T-cell (primary cell): ENCODE data around the gene EML4. TPM values are rescaled to one million over a fixed set of nuclear protein-coding genes. Genes with fewer than 3 reads are reported as not detected.
A peak's percentile ranks its signal among the peaks of the same experiment; 100 is the strongest.

ENCODE experiments used
- ATAC-seq, 4 experiments: fragments of 200-7000 bp in 3 of 4; fragments of 150-1000 bp in 1 of 4; cut with Tn5 transposase; replicated peaks in 1 of 4; 1 replicate in 3 of 4; 2 replicates in 1 of 4; pipeline ENCODE4 v1.10.0; 2021; ENCODE audit warnings: moderate library complexity in 3 of 4, mild to moderate bottlenecking in 2 of 4, moderate number of reproducible peaks in 1 of 4
- CTCF ChIA-PET, 2 donors: fragments of 300-600 bp; sonication (Branson Sonifier 250); formaldehyde crosslinking; loops; one replicate each; lab custom pipeline; 2022; ENCODE audit warnings: antibody characterized with exemption in 2 of 2; lab: Charles Lee
- POLR2A ChIA-PET, 2 donors: fragments of 300-600 bp; sonication (Branson Sonifier 250); formaldehyde crosslinking; loops; one replicate each; lab custom pipeline; 2022; ENCODE audit warnings: antibody characterized with exemption in 2 of 2; lab: Charles Lee
- DNase-seq, 35 experiments: peaks; one replicate each; pipeline versions ENCODE4 v3.0.0 to v3.0.0-alpha.2; 2013 to 2023
- H3K27ac ChIP-seq: one replicate; pipeline ENCODE4 v1.5.1; 2013; ENCODE audit warnings: low read length
- H3K27me3 ChIP-seq, 2 experiments: replicated peaks in 1 of 2; 1 replicate in 1 of 2; 2 replicates in 1 of 2; pipeline versions ENCODE4 v1.6.1 to v1.7.0; 2013; ENCODE audit warnings: low read length in 1 of 2, mixed read lengths in 1 of 2; ENCODE audit not compliant: control insufficient read depth in 2 of 2, insufficient read depth in 2 of 2; ENCODE audit errors: extremely low read depth in 1 of 2
- H3K36me3 ChIP-seq, 2 donors: 1 replicate in 1 of 2; 2 replicates in 1 of 2; pipeline versions ENCODE4 v1.6.1 to v1.7.0; 2013; ENCODE audit warnings: low read length in 1 of 2; ENCODE audit not compliant: control insufficient read depth in 2 of 2, insufficient read depth in 1 of 2; ENCODE audit errors: extremely low read depth in 1 of 2
- H3K4me1 ChIP-seq, 2 experiments: 1 replicate in 1 of 2; 2 replicates in 1 of 2; pipeline versions ENCODE4 v1.6.1 to v1.7.0; 2013; ENCODE audit warnings: low read length in 2 of 2, mixed read lengths in 1 of 2; ENCODE audit not compliant: insufficient read depth in 2 of 2, control insufficient read depth in 1 of 2; ENCODE audit errors: extremely low read depth in 1 of 2
- H3K4me3 ChIP-seq, 2 donors: 1 replicate in 1 of 2; 2 replicates in 1 of 2; pipeline versions ENCODE4 v1.5.1 to v1.7.0; 2013; ENCODE audit warnings: mild to moderate bottlenecking in 2 of 2, low read length in 1 of 2, moderate library complexity in 1 of 2; ENCODE audit not compliant: control insufficient read depth in 1 of 2; ENCODE audit errors: extremely low read depth in 1 of 2
- H3K9me3 ChIP-seq: 2 replicates; pipeline ENCODE4 v1.7.0; 2013
- H3K27ac Mint-ChIP-seq, 2 donors: one replicate each; pipeline ENCODE4 v1.8.0; 2020 to 2021; ENCODE audit warnings: mild to moderate bottlenecking in 2 of 2, mixed read lengths in 2 of 2
- H3K27me3 Mint-ChIP-seq, 2 donors: one replicate each; pipeline ENCODE4 v1.8.0; 2021 to 2022; ENCODE audit warnings: mixed read lengths in 2 of 2
- H3K36me3 Mint-ChIP-seq: one replicate; pipeline ENCODE4 v1.8.0; 2021; ENCODE audit warnings: mixed read lengths
- H3K4me1 Mint-ChIP-seq, 3 donors: one replicate each; pipeline ENCODE4 v1.8.0; 2020 to 2022; ENCODE audit warnings: mixed read lengths in 3 of 3, mild to moderate bottlenecking in 1 of 3
- H3K4me3 Mint-ChIP-seq, 3 donors: one replicate each; pipeline ENCODE4 v1.8.0; 2020 to 2022; ENCODE audit warnings: mild to moderate bottlenecking in 3 of 3, mixed read lengths in 3 of 3, moderate library complexity in 3 of 3
- H3K9me3 Mint-ChIP-seq, 3 donors: one replicate each; pipeline ENCODE4 v1.8.0; 2020 to 2022; ENCODE audit warnings: mixed read lengths in 3 of 3
- WGBS: methylation state at CpG from one replicate; pipeline ENCODE4 v1.1.5; 2013; ENCODE audit warnings: missing lambda C conversion rate; ENCODE audit not compliant: insufficient coverage; 5-methylcytosine and 5-hydroxymethylcytosine counted together
- total RNA-seq, 35 experiments: library from RNA in 6 of 35; stranded (reverse) in 6 of 35; fragments of 120-200 nt in 1 of 35; gene quantifications; one replicate each; pipeline versions ENCODE4 v1.2.1 to v1.2.4 and lab custom pipeline; 2013 to 2026

The EML4 gene
- total RNA-seq, 5 donors from 2014 or later (not counting 1 experiment from before 2014, with no cell fraction given) = 101 to 223 (median 123) TPM

- peaks cover 23 to 25% (median 24%) of the 10 kb centered on the region in 3 donors for H3K4me1 Mint-ChIP-seq
- ATAC-seq (no peak), DNase-seq (no peak)
- ChIA-PET CTCF (no interaction called here), POLR2A (no interaction called here)
- H3K36me3 Mint-ChIP-seq = peaks cover 54% of the 10 kb centered on the region
- Histone ChIP-seq H3K9me3 (no peaks in the 10 kb centered on the region), H3K4me3 (no peak overlapping the region), H3K4me1 (peaks cover 0 to 5% of the 10 kb centered on the region in 2 experiments), H3K27ac (no peak overlapping the region), H3K36me3 (peaks cover 17 to 73% of the 10 kb centered on the region in 2 donors), H3K27me3 (no peaks in the 10 kb centered on the region)
- H3K9me3 Mint-ChIP-seq = no peaks in the 10 kb centered on the region
- 100% methylated on average over 3 of the region's 6 CpGs for WGBS
- peak overlapping the region; percentile 6 to 61 for H3K27ac Mint-ChIP-seq
- no peaks in the 10 kb centered on the region for H3K27me3 Mint-ChIP-seq
- H3K4me3 Mint-ChIP-seq = no peak overlapping the region
Observed at GRCh38 chr2:42284019-42284418, 114.9 kb downstream of the EML4 start.

- H3K27me3 Mint-ChIP-seq = no peaks in the 10 kb centered on the region
- H3K27ac ChIP-seq = no peak overlapping the region
- H3K4me3 ChIP-seq = no peak overlapping the region
- DNase-seq = no peak
- H3K27ac Mint-ChIP-seq = peak overlapping the region; percentile 77 to 89
- no peaks in the 10 kb centered on the region for H3K9me3 Mint-ChIP-seq
- no peaks in the 10 kb centered on the region for H3K9me3 ChIP-seq
- peaks cover 27 to 35% (median 30%) of the 10 kb centered on the region in 3 donors for H3K4me1 Mint-ChIP-seq
- no peaks in the 10 kb centered on the region for H3K27me3 ChIP-seq
- peaks cover 0 to 5% of the 10 kb centered on the region in 2 experiments for H3K4me1 ChIP-seq
- 100% methylated on average over 1 of the region's 2 CpGs for WGBS
- H3K36me3 Mint-ChIP-seq = peaks cover 53% of the 10 kb centered on the region
- CTCF ChIA-PET = interaction anchor here in 1 of 2 donors (0.6 kb wide), 1 partner anchor 116 kb away, joined by 3 read pairs; no protein-coding TSS in a partner anchor
- ATAC-seq = no peak
- H3K4me3 Mint-ChIP-seq = no peak overlapping the region
- peaks cover 14 to 70% of the 10 kb centered on the region in 2 donors for H3K36me3 ChIP-seq
- POLR2A ChIA-PET = interaction anchor here in 1 of 2 donors (0.6 kb wide), 1 partner anchor 163 kb away, joined by 3 read pairs; no protein-coding TSS in a partner anchor
Observed at GRCh38 chr2:42286268-42286946, 117.3 kb downstream of the EML4 start.

- Mint-ChIP-seq H3K4me1 (peaks cover 28 to 48% (median 38%) of the 10 kb centered on the region in 3 donors), H3K27ac (peak overlapping the region; percentile 57 to 74), H3K27me3 (no peaks in the 10 kb centered on the region), H3K36me3 (peaks cover 54% of the 10 kb centered on the region), H3K9me3 (no peaks in the 10 kb centered on the region), H3K4me3 (no peak overlapping the region)
- no peak for ATAC-seq
- peaks cover 3 to 5% of the 10 kb centered on the region in 2 experiments for H3K4me1 ChIP-seq
- peaks cover 8 to 70% of the 10 kb centered on the region in 2 donors for H3K36me3 ChIP-seq
- H3K9me3 ChIP-seq = no peaks in the 10 kb centered on the region
- ChIA-PET CTCF (interaction anchor here in 1 of 2 donors (0.6 to 1.5 kb wide), 3 partner anchors 26 to 156 kb away, joined by 3 to 4 read pairs (median 3); no protein-coding TSS in a partner anchor), POLR2A (no interaction called here)
- no CpG with 5 or more reads among the region's 1 CpG for WGBS
- DNase-seq = no peak
- H3K27ac ChIP-seq = no peak overlapping the region
- no peaks in the 10 kb centered on the region for H3K27me3 ChIP-seq
- no peak overlapping the region for H3K4me3 ChIP-seq
Observed at GRCh38 chr2:42288811-42289210, 119.7 kb downstream of the EML4 start.

GRCh38 chr2:42289222-42289621, 120.1 kb downstream of the EML4 start:
- no peak overlapping the region for H3K4me3 Mint-ChIP-seq
- H3K27ac ChIP-seq = peak overlapping the region; percentile 48
- CTCF ChIA-PET = interaction anchor here in 1 of 2 donors (0.6 to 1.5 kb wide), 3 partner anchors 26 to 156 kb away, joined by 3 to 4 read pairs (median 3); no protein-coding TSS in a partner anchor

GRCh38 chr2:42290005-42290404, 120.9 kb downstream of the EML4 start:
- DNase-seq (no peak), ATAC-seq (no peak)
- Mint-ChIP-seq H3K27ac (no peak overlapping the region), H3K27me3 (no peaks in the 10 kb centered on the region), H3K36me3 (peaks cover 59% of the 10 kb centered on the region), H3K9me3 (no peaks in the 10 kb centered on the region), H3K4me3 (no peak overlapping the region), H3K4me1 (peaks cover 29 to 51% (median 42%) of the 10 kb centered on the region in 3 donors)
- POLR2A ChIA-PET = interaction anchor here (0.5 kb wide), 2 partner anchors 57 to 64 kb away, joined by 3 to 9 read pairs; no protein-coding TSS in a partner anchor
- WGBS = no CpG with 5 or more reads among the region's 8 CpGs
- CTCF ChIA-PET = interaction anchor here (0.6 to 1.1 kb wide), 3 partner anchors 38 to 52 kb away, joined by 3 to 5 read pairs (median 3); no protein-coding TSS in a partner anchor
- Histone ChIP-seq H3K36me3 (peaks cover 4 to 70% of the 10 kb centered on the region in 2 donors), H3K4me1 (peaks cover 3 to 5% of the 10 kb centered on the region in 2 experiments), H3K27me3 (no peaks in the 10 kb centered on the region), H3K9me3 (no peaks in the 10 kb centered on the region), H3K4me3 (no peak overlapping the region), H3K27ac (no peak overlapping the region)

More at GRCh38 chr2:42289222-42289621, 120.1 kb downstream of the EML4 start:
- Histone ChIP-seq H3K9me3 (no peaks in the 10 kb centered on the region), H3K27me3 (no peaks in the 10 kb centered on the region), H3K4me3 (no peak overlapping the region), H3K4me1 (peaks cover 3 to 5% of the 10 kb centered on the region in 2 experiments), H3K36me3 (peaks cover 4 to 69% of the 10 kb centered on the region in 2 donors)
- ATAC-seq (no peak), DNase-seq (no peak)
- POLR2A ChIA-PET = no interaction called here
- H3K9me3 Mint-ChIP-seq = no peaks in the 10 kb centered on the region
- H3K4me1 Mint-ChIP-seq = peaks cover 24 to 48% (median 38%) of the 10 kb centered on the region in 3 donors
- peaks cover 53% of the 10 kb centered on the region for H3K36me3 Mint-ChIP-seq
- H3K27ac Mint-ChIP-seq = peak overlapping the region; percentile 55 to 74
- H3K27me3 Mint-ChIP-seq = no peaks in the 10 kb centered on the region
- 64% methylated on average over 1 of the region's 4 CpGs for WGBS

GRCh38 chr2:42293019-42293418, 123.9 kb downstream of the EML4 start:
- Histone ChIP-seq H3K27me3 (no peaks in the 10 kb centered on the region), H3K36me3 (peaks cover 6 to 64% of the 10 kb centered on the region in 2 donors), H3K4me1 (peaks cover 9 to 14% of the 10 kb centered on the region in 2 experiments), H3K27ac (peak overlapping the region; percentile 35), H3K4me3 (no peak overlapping the region), H3K9me3 (no peaks in the 10 kb centered on the region)
- H3K27ac Mint-ChIP-seq = peak overlapping the region; percentile 88 to 90
- H3K9me3 Mint-ChIP-seq = no peaks in the 10 kb centered on the region
- no peak for ATAC-seq
- H3K4me1 Mint-ChIP-seq = peaks cover 40 to 59% (median 53%) of the 10 kb centered on the region in 3 donors
- H3K27me3 Mint-ChIP-seq = no peaks in the 10 kb centered on the region
- CTCF ChIA-PET = interaction anchor here in 1 of 2 donors (1.0 kb wide), 1 partner anchor 35 kb away, joined by 3 read pairs; no protein-coding TSS in a partner anchor
- peaks cover 71% of the 10 kb centered on the region for H3K36me3 Mint-ChIP-seq
- 95% methylated on average over 3 of the region's 8 CpGs for WGBS
- POLR2A ChIA-PET = no interaction called here
- no peak for DNase-seq
- peak overlapping the region in 1 of 3 donors; percentile 66 for H3K4me3 Mint-ChIP-seq
